Measurements from ENCODE around the gene MYOZ3.

DNA sequence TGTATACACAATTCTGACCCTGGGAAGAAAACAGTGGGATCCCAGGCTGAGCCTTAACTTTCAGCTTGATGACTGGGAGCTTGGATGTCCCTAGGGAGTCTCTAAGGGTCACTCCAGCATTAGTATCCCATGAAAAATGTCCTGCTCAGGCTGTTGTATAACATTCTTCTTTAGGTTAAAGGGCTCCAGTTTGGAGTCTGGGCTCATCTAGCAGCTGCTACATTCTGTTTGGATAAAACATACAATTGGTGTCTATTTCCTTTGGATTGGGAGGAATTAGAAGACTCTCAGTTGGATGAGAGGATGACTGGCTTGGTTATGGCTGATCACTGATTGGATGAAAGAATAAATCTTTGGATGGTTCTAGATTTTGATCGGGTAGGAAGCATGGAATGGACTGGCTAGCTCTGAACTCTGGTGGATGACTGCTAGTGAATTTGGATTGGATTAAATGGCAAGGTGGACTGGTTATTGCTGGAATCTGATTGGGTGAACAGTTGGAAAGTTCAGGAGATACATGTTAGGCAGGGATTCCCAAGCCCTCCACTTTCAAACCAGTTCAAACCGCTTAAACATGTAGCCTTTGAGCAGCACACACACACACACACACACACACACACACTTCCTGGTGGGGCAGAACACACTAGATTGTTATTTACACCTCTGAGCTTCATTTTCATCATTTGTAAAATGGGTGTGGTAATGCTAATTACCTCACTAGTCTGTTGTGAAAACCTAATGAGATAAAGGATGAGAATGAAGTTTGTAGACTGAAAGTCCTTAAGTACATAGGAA, 7.1 kb upstream of the MYOZ3 start:
- TF ChIP-seq EZH2 (IDR thresholded peaks at IDR 0.05; ENCODE audit: borderline replicate concordance, control insufficient read depth, low read depth, low read length) (no peak), NR2C2 (IDR thresholded peaks at IDR 0.05; ENCODE audit: borderline replicate concordance, control insufficient read depth, insufficient read length, low read depth) (no peak), CBX5 (IDR thresholded peaks at IDR 0.05; ENCODE audit: low read depth) (no peak), POLR2A (IDR thresholded peaks at IDR 0.05; ENCODE audit: low read depth, low read length) (no peak), HDAC2 (IDR thresholded peaks at IDR 0.05) (no peak), ZNF274 (IDR thresholded peaks at IDR 0.05; ENCODE audit: insufficient read depth, insufficient read length) (no peak), CHD2 (IDR thresholded peaks at IDR 0.05; ENCODE audit: borderline replicate concordance, low read depth, low read length) (no peak), RB1 (IDR thresholded peaks at IDR 0.05; ENCODE audit: borderline replicate concordance) (no peak), SMARCA5 (IDR thresholded peaks at IDR 0.05) (no peak), RAD21 (IDR thresholded peaks at IDR 0.05; ENCODE audit: insufficient read depth, low read depth, low read length) (no peak), EP300 (IDR thresholded peaks at IDR 0.05; ENCODE audit: borderline replicate concordance in 1 of 2, control insufficient read depth in 1 of 2, low read depth in 2 of 2, low read length in 2 of 2) (no peak)
- TF ChIP-seq, protein P1, sequence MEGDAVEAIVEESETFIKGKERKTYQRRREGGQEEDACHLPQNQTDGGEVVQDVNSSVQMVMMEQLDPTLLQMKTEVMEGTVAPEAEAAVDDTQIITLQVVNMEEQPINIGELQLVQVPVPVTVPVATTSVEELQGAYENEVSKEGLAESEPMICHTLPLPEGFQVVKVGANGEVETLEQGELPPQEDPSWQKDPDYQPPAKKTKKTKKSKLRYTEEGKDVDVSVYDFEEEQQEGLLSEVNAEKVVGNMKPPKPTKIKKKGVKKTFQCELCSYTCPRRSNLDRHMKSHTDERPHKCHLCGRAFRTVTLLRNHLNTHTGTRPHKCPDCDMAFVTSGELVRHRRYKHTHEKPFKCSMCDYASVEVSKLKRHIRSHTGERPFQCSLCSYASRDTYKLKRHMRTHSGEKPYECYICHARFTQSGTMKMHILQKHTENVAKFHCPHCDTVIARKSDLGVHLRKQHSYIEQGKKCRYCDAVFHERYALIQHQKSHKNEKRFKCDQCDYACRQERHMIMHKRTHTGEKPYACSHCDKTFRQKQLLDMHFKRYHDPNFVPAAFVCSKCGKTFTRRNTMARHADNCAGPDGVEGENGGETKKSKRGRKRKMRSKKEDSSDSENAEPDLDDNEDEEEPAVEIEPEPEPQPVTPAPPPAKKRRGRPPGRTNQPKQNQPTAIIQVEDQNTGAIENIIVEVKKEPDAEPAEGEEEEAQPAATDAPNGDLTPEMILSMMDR (IDR thresholded peaks at IDR 0.05 in 2 of 3, conservative IDR thresholded peaks at IDR 0.05 in 1 of 3; ENCODE audit: control insufficient read depth in 2 of 3, extremely low read depth in 1 of 3, insufficient read depth in 1 of 3, low read depth in 3 of 3, low read length in 3 of 3), result no peak
